DOHH2 (cell line): Measurements from ENCODE around the gene TMEM45B.
"Not testable (repeated sequence)": the region's sequence is repeated elsewhere in the genome, so short reads cannot be mapped to it uniquely, and the experiment has no call there.

Experiments
- H3F3A ChIP-seq: fragments of 200-600 bp; sonication (generic), shearing (Covaris generic); 2 replicates; pipeline ENCODE4 v1.6.0; 2016; ENCODE audit warnings: antibody characterized with exemption, mild to moderate bottlenecking; ENCODE audit not compliant: control insufficient read depth, insufficient read depth
- H3K27ac ChIP-seq: fragments of 200-600 bp; sonication (generic); 2 replicates; pipeline ENCODE4 v1.5.1; 2014; ENCODE audit warnings: low read depth, mild to moderate bottlenecking, low read length, moderate library complexity
- H3K27me3 ChIP-seq: fragments of 200-600 bp; sonication (generic); 2 replicates; pipeline ENCODE4 v1.6.1; 2014; ENCODE audit warnings: mild to moderate bottlenecking, low read length, mixed read lengths; ENCODE audit not compliant: control insufficient read depth
- H3K36me3 ChIP-seq: fragments of 200-600 bp; sonication (generic); 2 replicates; pipeline ENCODE4 v1.6.1; 2014; ENCODE audit warnings: mild to moderate bottlenecking, low read length, moderate library complexity, mixed read lengths; ENCODE audit not compliant: control insufficient read depth
- H3K4me1 ChIP-seq: fragments of 200-600 bp; sonication (generic); 2 replicates; pipeline ENCODE4 v1.6.1; 2014; ENCODE audit warnings: mild to moderate bottlenecking, low read length, mixed read lengths; ENCODE audit not compliant: control insufficient read depth
- H3K4me2 ChIP-seq: fragments of 200-600 bp; sonication (generic); 2 replicates; pipeline ENCODE4 v1.6.0; 2014; ENCODE audit warnings: mild to moderate bottlenecking, low read length, moderate library complexity
- H3K4me3 ChIP-seq: fragments of 200-600 bp; sonication (generic); 2 replicates; pipeline ENCODE4 v1.5.1; 2014; ENCODE audit warnings: mild to moderate bottlenecking, low read length, mixed read lengths
- H3K79me2 ChIP-seq: fragments of 200-600 bp; sonication (generic); 2 replicates; pipeline ENCODE4 v1.6.1; 2014; ENCODE audit warnings: mild to moderate bottlenecking, low read length, mixed read lengths; ENCODE audit not compliant: control insufficient read depth
- H3K9me2 ChIP-seq: fragments of 200-600 bp; sonication (generic); replicated peaks from 2 replicates; pipeline ENCODE4 v1.6.1; 2014; ENCODE audit warnings: mild to moderate bottlenecking, low read length, mixed read lengths; ENCODE audit not compliant: control insufficient read depth
- H3K9me3 ChIP-seq: fragments of 200-600 bp; sonication (generic); 2 replicates; pipeline ENCODE4 v1.6.1; 2014; ENCODE audit warnings: antibody characterized with exemption, low read length, mixed read lengths; ENCODE audit not compliant: control insufficient read depth, insufficient read depth
- H4K20me1 ChIP-seq: fragments of 200-600 bp; sonication (generic); 2 replicates; pipeline ENCODE4 v1.6.0; 2014; ENCODE audit warnings: low read depth, mild to moderate bottlenecking, antibody characterized with exemption, low read length, moderate library complexity; ENCODE audit not compliant: control insufficient read depth, insufficient read depth
- EZH2phosphoT487 ChIP-seq: fragments of 200-600 bp; sonication (generic); IDR thresholded peaks from 2 replicates; pipeline ENCODE4 v1.6.1; 2017; ENCODE audit warnings: borderline replicate concordance, mild to moderate bottlenecking, antibody characterized with exemption, low read length, moderate library complexity, mixed read lengths
- TF ChIP-seq, protein P1 (sequence below): fragments of 200-600 bp; sonication (generic); IDR thresholded peaks from one replicate; pipeline ENCODE4 v1.5.1; 2014; ENCODE audit warnings: antibody characterized with exemption, mild to moderate bottlenecking, low read depth, low read length; ENCODE audit not compliant: poor library complexity, severe bottlenecking

The TMEM45B gene

DNA sequence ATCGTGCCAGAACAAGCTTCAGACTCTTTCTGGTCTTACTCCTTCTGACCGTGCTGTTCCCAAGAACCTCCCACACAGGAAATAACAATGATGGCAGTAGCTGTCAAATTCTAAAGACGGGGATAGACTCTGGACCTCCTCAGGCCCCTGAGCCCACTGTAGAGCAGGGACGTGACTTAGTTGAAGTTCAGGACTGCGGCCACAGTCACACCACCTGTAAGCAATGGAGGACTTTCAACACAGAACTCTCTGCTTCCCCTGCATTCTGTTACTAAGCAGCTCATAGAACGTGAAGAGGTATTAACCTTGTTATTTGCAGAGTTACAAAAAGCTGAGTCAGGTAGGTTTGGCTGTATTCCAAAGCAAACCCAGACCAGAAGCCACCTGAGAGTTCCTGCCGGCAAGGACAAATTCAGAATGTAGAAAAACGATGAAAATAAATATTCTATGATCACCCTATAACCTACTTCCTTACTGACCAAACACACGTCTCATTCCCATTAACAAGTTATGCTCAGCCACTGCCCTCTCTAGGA is 12.7 kb downstream of the TMEM45B start:
- H4K20me1 ChIP-seq = no peaks in the 10 kb centered on the region
- H3K27ac ChIP-seq = no peak overlapping the region
- H3K36me3 ChIP-seq = no peaks in the 10 kb centered on the region
- no peak overlapping the region for H3K4me3 ChIP-seq
- no peaks in the 10 kb centered on the region for H3K9me3 ChIP-seq
- TF ChIP-seq, protein P1, sequence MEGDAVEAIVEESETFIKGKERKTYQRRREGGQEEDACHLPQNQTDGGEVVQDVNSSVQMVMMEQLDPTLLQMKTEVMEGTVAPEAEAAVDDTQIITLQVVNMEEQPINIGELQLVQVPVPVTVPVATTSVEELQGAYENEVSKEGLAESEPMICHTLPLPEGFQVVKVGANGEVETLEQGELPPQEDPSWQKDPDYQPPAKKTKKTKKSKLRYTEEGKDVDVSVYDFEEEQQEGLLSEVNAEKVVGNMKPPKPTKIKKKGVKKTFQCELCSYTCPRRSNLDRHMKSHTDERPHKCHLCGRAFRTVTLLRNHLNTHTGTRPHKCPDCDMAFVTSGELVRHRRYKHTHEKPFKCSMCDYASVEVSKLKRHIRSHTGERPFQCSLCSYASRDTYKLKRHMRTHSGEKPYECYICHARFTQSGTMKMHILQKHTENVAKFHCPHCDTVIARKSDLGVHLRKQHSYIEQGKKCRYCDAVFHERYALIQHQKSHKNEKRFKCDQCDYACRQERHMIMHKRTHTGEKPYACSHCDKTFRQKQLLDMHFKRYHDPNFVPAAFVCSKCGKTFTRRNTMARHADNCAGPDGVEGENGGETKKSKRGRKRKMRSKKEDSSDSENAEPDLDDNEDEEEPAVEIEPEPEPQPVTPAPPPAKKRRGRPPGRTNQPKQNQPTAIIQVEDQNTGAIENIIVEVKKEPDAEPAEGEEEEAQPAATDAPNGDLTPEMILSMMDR = no peak
- no peak for TF ChIP-seq EZH2phosphoT487
- H3K9me2 ChIP-seq = no peaks in the 10 kb centered on the region
- H3K4me1 ChIP-seq = no peaks in the 10 kb centered on the region
- H3F3A ChIP-seq = no peaks in the 10 kb centered on the region
- H3K27me3 ChIP-seq = peaks cover 7% of the 10 kb centered on the region
- no peak overlapping the region for H3K4me2 ChIP-seq
- H3K79me2 ChIP-seq = no peaks in the 10 kb centered on the region

DNA sequence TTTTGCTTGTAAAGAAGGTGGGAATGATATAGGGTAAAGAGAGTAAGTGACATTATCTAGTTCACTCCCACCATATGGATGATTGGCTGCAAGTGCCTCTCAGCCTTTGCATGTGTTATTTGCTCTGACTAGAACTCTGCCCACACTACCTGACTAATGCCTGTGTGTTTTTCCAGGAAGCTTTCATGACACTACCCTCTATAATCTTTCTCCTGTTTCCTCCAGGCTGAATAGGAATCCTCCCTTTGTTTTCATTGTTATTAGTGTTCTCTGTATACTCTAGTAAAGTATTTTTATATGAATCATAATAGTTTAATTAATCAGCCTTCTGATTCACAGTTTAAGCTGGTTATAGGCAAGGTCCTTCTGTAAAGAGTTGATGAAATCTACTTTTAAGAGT is 13.8 kb downstream of the TMEM45B start:
- H3K4me2 ChIP-seq, H3K27me3 ChIP-seq, H3K4me1 ChIP-seq, H3K27ac ChIP-seq, H3K4me3 ChIP-seq, H3K79me2 ChIP-seq, H4K20me1 ChIP-seq, H3K9me3 ChIP-seq, H3F3A ChIP-seq, H3K36me3 ChIP-seq, H3K9me2 ChIP-seq: not testable (repeated sequence)

DNA sequence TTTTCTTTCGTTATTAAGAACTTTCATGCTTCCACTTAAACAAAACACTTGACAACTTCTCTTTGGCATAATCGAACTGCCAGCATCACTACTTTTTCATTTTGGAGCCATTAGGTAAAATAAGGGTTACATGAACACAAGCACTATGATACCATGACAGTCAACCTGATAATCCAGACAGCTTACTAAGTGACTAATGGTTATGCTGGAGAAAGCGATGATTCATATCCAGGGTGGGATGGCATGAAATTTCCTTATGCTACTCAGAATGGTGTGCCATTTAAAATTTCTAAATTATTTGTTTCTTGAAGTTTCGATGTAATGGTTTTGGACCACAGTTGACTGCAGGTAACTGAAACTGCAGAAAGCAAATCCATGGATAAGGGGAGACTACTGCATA is 15.6 kb downstream of the TMEM45B start:
- not testable (repeated sequence) for H4K20me1 ChIP-seq, H3K9me2 ChIP-seq, H3F3A ChIP-seq, H3K4me1 ChIP-seq, H3K79me2 ChIP-seq, H3K4me3 ChIP-seq, H3K27ac ChIP-seq, H3K36me3 ChIP-seq, H3K9me3 ChIP-seq, H3K27me3 ChIP-seq, H3K4me2 ChIP-seq

DNA sequence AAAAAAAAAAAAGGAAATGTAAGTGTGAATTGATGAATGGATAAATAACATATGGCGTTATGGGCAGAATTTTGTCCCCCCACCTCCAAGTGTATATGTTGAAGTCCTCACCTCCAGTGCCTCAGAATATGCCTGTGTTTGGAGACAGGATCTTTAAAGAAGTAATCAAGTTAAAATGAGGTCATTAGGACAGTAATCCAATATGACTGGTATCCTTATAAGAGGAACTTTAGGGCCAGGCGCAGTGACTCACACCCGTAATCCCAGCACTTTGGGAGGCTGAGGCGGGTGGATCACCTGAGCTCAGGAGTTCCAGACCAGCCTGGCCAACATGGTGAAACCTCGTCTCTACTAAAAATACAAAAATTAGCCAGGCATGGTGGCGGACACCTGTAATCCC is 17.6 kb downstream of the TMEM45B start:
- H3K27ac ChIP-seq, H3K4me2 ChIP-seq, H4K20me1 ChIP-seq, H3K36me3 ChIP-seq, H3K27me3 ChIP-seq, H3K9me3 ChIP-seq, H3K79me2 ChIP-seq, H3K4me3 ChIP-seq, H3F3A ChIP-seq, H3K4me1 ChIP-seq, H3K9me2 ChIP-seq: not testable (repeated sequence)

DNA sequence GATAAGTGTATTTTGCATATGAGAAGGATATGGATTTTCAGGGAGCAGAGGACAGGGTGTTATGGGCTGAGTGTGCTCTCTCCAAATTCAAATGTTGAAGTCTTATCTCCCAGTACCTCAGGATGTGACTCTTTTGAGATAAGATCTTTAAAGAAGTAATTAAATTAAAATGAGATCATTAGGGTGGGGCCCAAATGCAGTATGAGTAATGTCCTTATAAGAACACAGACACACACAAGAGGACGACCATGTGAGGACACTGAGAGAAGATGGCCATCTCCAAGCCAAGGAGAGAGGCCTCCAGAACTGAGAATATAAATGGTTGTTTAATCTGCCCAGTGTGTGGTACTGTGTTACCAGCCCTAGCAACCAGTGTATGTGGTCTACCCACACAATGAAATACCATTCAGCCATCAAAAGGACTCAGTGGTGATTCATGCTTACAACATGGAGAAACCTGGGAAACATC is 20.8 kb downstream of the TMEM45B start:
- H3K79me2 ChIP-seq, H3K4me3 ChIP-seq, H3K27ac ChIP-seq, H3K27me3 ChIP-seq, H3K9me3 ChIP-seq, H3K4me1 ChIP-seq, H3K4me2 ChIP-seq, H3K9me2 ChIP-seq, H3K36me3 ChIP-seq, H3F3A ChIP-seq, H4K20me1 ChIP-seq: not testable (repeated sequence)
